Psoas muscle (tissue), 8 donors: Measurements from ENCODE around the gene FHDC1. TPM values are rescaled to one million over a fixed set of nuclear protein-coding genes. Genes with fewer than 3 reads are reported as not detected.
A peak's percentile ranks its signal among the peaks of the same experiment; 100 is the strongest.

Experiments
- ATAC-seq, 4 donors: fragments of 200-7000 bp; cut with Tn5 transposase; one replicate each; pipeline ENCODE4 v1.9.1; 2020; ENCODE audit warnings: moderate library complexity in 3 of 4, mild to moderate bottlenecking in 2 of 4
- DNase-seq, 2 donors: peaks; one replicate each; pipeline ENCODE4 v3.0.0-alpha.2; 2020
- H3K27ac ChIP-seq: fragments of 200-600 bp; one replicate; pipeline ENCODE4 v1.8.0; 2022
- H3K27me3 ChIP-seq, 3 donors: fragments of 200-600 bp in 1 of 3; one replicate each; pipeline versions ENCODE4 v1.6.1 to v1.8.0; 2013 to 2022; ENCODE audit warnings: low read length in 2 of 3, mild to moderate bottlenecking in 2 of 3, moderate library complexity in 1 of 3; ENCODE audit not compliant: insufficient read depth in 3 of 3
- H3K36me3 ChIP-seq, 2 donors: fragments of 200-600 bp in 1 of 2; one replicate each; pipeline versions ENCODE4 v1.6.1 to v1.8.0; 2013 to 2022; ENCODE audit warnings: low read depth in 1 of 2, mild to moderate bottlenecking in 1 of 2, moderate library complexity in 1 of 2; ENCODE audit not compliant: insufficient read depth in 1 of 2
- H3K4me1 ChIP-seq: fragments of 200-600 bp; one replicate; pipeline ENCODE4 v1.8.0; 2022
- H3K4me3 ChIP-seq: fragments of 200-600 bp; one replicate; pipeline ENCODE4 v1.8.0; 2022; ENCODE audit warnings: mild to moderate bottlenecking
- H3K9me3 ChIP-seq: fragments of 200-600 bp; one replicate; pipeline ENCODE4 v1.8.0; 2022
- CTCF ChIP-seq: fragments of 200-600 bp; IDR thresholded peaks from one replicate; pipeline ENCODE4 v1.8.0; 2022; ENCODE audit warnings: antibody characterized with exemption
- WGBS, 3 donors: extraction: QIAGEN DNeasy Blood & Tissue Kit; methylation state at CpG; one replicate each; pipeline versions ENCODE4 v1.1.6 to v1.1.7; 2013; 5-methylcytosine and 5-hydroxymethylcytosine counted together
- intact Hi-C, 2 donors: fragments of 100-400 bp; cut with DNase I; formaldehyde crosslinking; loops; one replicate each; pipeline versions ENCODE4 v1.11.0 to v1.14.2; 2022
- polyA plus RNA-seq, 3 donors: library from polyadenylated mRNA; stranded (reverse); fragments of 200-250 nt; gene quantifications; one replicate each; pipeline ENCODE4 v1.2.3, GENCODE V29; 2013
- total RNA-seq, 4 donors: library from RNA; stranded (reverse); fragmentation: NEBNext Ultra II Directional in 2 of 4; extraction: Animal tissue kit (Norgen Biotek cat#: 25700) in 2 of 4; gene quantifications; one replicate each; pipeline versions ENCODE4 v1.2.1 to v1.2.4, GENCODE V29; 2021 to 2023
- donor health status: healthy with polysubstance abuse.
- donor health status: DM: no; HTN: no; CAD: no; lungs with moderate emphysema.
- donor health status: Bipolar disorder and iron deficiency.
- donor health status: healthy.
- donor health status: DM: yes; HTN: yes; CAD: no.
- donor health status: DM: no; HTN: no; CAD: no.
- donor health status: DM: no; HTN: no; CAD: no.
- donor health status: DM: yes; HTN: yes; CAD: no.

Gene FHDC1
- total and polyA plus RNA-seq, 7 donors: 0.27 to 2.8 (median 0.38) TPM

- peak overlapping the region; percentile 78 for H3K4me3 ChIP-seq
- peaks cover 0 to 76% (median 22%) of the 10 kb centered on the region in 3 donors for H3K27me3 ChIP-seq
- no peaks in the 10 kb centered on the region for H3K36me3 ChIP-seq
- no peak for TF ChIP-seq CTCF
- intact Hi-C loops: no loop called here
- no peaks in the 10 kb centered on the region for H3K9me3 ChIP-seq
- no peak overlapping the region for H3K27ac ChIP-seq
- peak; percentile 31 to 52 (median 43) for ATAC-seq
- H3K4me1 ChIP-seq: peaks cover 9% of the 10 kb centered on the region
- peak; percentile 18 to 57 for DNase-seq
- 0 to 1% (median 1%) methylated on average over 71 to 93 of the region's 93 CpGs for WGBS, 3 donors
Observed at GRCh38 chr4:152936446-152937335, 568 bp downstream of the FHDC1 start.

- no peak overlapping the region for H3K27ac ChIP-seq
- intact Hi-C loops: no loop called here
- TF ChIP-seq CTCF: no peak
- peaks cover 0 to 76% (median 22%) of the 10 kb centered on the region in 3 donors for H3K27me3 ChIP-seq
- 0 to 1% (median 1%) methylated on average over 53 to 91 of the region's 91 CpGs for WGBS, 3 donors
- ATAC-seq (peak; percentile 15 to 65 (median 59)), DNase-seq (peak; percentile 39 to 76)
- peaks cover 9% of the 10 kb centered on the region for H3K4me1 ChIP-seq
- no peaks in the 10 kb centered on the region for H3K36me3 ChIP-seq
- no peaks in the 10 kb centered on the region for H3K9me3 ChIP-seq
- peak overlapping the region; percentile 78 for H3K4me3 ChIP-seq
Observed at GRCh38 chr4:152937336-152938236, 1.5 kb downstream of the FHDC1 start.

- no peak overlapping the region for H3K27ac ChIP-seq
- 11 to 14% (median 13%) methylated on average over 17 of the region's 17 CpGs for WGBS, 3 donors
- no peak for DNase-seq
- H3K4me3 ChIP-seq: peak overlapping the region; percentile 78
- peaks cover 0 to 68% (median 22%) of the 10 kb centered on the region in 3 donors for H3K27me3 ChIP-seq
- peaks cover 0 to 2% of the 10 kb centered on the region in 2 donors for H3K36me3 ChIP-seq
- peak in 1 of 4 donors; percentile 32 for ATAC-seq
- no peak for TF ChIP-seq CTCF
- intact Hi-C loops: no loop called here
- no peaks in the 10 kb centered on the region for H3K9me3 ChIP-seq
- H3K4me1 ChIP-seq: peaks cover 9% of the 10 kb centered on the region
Observed at GRCh38 chr4:152938237-152938947, 2.3 kb downstream of the FHDC1 start.

- no peak overlapping the region for H3K27ac ChIP-seq
- intact Hi-C loops: no loop called here
- no peak overlapping the region for H3K4me3 ChIP-seq
- H3K4me1 ChIP-seq: peaks cover 9% of the 10 kb centered on the region
- ATAC-seq: no peak
- no peak for DNase-seq
- peaks cover 0 to 58% (median 22%) of the 10 kb centered on the region in 3 donors for H3K27me3 ChIP-seq
- 94 to 96% (median 95%) methylated on average over 2 of the region's 2 CpGs for WGBS, 3 donors
- TF ChIP-seq CTCF: no peak
- H3K36me3 ChIP-seq: peaks cover 0 to 2% of the 10 kb centered on the region in 2 donors
- no peaks in the 10 kb centered on the region for H3K9me3 ChIP-seq
Observed at GRCh38 chr4:152939621-152940020, 3.5 kb downstream of the FHDC1 start.
